LNCaP clone FGC (cell line): ENCODE results near the gene SURF1.

Experiments
- DNase-seq: peaks from one replicate; pipeline ENCODE4 v3.0.0-alpha.2; 2011; ENCODE audit warnings: low read depth
- H3K4me3 ChIP-seq: 2 replicates; pipeline ENCODE4 v1.5.1; 2011; ENCODE audit warnings: mild to moderate bottlenecking, low read depth, low read length, control low read depth
- TF ChIP-seq, protein P1 (sequence below): IDR thresholded peaks from 2 replicates; pipeline ENCODE4 v1.5.1; 2012; ENCODE audit warnings: mild to moderate bottlenecking; ENCODE audit not compliant: control insufficient read depth, insufficient read depth; ENCODE audit errors: extremely low read depth

SURF1 gene

DNA sequence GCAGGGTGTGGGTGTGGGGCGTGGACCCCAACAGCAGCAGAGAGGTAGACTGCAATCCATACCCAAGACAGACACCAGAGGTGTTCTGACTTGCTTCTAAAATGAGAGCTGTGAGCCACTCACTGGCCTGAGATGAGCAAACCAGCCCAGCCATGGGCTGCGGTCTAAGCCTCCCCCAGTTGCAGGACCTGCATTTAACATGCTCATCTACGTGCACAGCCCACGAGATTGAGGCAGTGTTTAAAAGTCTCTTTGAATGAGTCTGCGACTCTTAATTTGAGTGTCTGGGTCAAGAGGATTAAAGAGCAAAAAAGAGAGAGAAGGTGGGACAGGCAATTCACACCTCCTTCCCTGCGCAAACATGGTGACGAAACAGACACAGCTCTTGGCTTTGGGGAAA is 13.6 kb upstream of the SURF1 start:
- no peak overlapping the region for H3K4me3 ChIP-seq
- TF ChIP-seq, protein P1, sequence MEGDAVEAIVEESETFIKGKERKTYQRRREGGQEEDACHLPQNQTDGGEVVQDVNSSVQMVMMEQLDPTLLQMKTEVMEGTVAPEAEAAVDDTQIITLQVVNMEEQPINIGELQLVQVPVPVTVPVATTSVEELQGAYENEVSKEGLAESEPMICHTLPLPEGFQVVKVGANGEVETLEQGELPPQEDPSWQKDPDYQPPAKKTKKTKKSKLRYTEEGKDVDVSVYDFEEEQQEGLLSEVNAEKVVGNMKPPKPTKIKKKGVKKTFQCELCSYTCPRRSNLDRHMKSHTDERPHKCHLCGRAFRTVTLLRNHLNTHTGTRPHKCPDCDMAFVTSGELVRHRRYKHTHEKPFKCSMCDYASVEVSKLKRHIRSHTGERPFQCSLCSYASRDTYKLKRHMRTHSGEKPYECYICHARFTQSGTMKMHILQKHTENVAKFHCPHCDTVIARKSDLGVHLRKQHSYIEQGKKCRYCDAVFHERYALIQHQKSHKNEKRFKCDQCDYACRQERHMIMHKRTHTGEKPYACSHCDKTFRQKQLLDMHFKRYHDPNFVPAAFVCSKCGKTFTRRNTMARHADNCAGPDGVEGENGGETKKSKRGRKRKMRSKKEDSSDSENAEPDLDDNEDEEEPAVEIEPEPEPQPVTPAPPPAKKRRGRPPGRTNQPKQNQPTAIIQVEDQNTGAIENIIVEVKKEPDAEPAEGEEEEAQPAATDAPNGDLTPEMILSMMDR: no peak
- no peak for DNase-seq

DNA sequence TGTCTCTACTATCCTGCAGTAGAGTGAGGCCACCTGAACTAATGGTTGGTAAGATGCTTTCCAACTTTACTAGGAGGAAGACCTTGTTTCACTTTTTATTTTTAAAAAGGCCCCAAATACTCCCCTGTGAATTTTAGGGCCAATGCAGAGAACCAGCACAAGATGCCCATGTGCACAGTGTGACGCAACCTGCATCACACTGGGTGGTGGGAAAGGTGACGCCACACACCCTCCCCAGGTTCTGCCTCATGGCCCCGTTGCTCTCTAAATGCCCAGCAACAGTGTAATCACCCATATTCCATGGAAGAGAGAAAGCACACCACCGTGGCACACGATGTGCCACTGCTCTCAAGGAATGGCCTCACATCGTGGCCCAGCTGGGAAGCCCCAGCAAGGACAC is 13.1 kb upstream of the SURF1 start:
- H3K4me3 ChIP-seq: no peak overlapping the region
- no peak for DNase-seq
- TF ChIP-seq, protein P1: no peak

DNA sequence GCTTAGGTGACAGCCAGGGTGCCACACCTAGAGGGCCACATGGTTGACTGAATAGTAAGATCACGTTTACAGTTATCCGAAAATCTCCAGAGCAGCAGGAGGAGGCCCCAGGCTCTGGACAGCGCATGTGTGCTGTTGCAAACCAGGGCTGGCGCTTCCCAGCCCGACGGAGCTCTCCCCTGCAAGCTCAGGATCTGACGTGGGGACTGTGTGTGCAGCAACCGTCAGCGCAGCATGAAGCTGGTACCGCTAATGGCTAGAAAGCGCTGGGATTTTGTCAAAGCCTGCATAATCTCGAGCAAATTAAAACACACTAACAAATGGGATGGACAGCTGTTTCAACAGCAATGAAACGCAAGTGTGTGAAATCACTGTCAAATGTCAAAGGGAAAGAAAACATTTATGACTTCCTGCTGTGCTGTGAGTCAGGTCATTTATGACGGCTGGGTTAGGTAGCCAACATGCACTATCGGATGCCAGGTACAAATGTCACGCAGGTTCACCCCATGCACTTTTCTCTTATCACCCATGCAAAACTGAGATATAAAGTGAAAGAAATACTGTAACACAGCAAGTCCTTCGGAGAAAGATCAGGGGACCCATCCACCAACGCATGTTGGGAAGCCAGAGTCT is 12.1 kb upstream of the SURF1 start:
- H3K4me3 ChIP-seq: peak overlapping the region; percentile 3; the same call in 1 of the 2 replicates
- TF ChIP-seq, protein P1: no peak
- peak; percentile 57 for DNase-seq

DNA sequence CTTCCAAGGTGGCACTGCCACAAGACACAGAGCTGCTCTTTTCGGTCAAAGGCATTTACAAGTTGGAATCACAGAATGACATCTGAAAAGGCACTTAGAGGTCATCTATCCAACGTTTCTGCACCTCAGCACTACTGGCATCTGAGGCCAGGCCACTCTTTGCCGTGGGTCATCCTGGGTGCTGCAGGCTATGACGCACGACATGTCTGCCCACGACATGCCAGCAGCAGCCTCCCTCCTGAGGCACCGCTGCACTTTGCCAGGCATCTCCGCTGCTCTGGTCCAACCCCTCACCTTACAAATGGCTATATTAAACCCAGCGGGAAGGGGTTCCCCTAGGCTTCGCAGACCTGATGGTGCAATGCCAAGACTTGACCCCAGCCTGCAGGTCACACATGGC is 11.5 kb upstream of the SURF1 start:
- DNase-seq: no peak
- H3K4me3 ChIP-seq: no peak overlapping the region
- TF ChIP-seq, protein P1: no peak

DNA sequence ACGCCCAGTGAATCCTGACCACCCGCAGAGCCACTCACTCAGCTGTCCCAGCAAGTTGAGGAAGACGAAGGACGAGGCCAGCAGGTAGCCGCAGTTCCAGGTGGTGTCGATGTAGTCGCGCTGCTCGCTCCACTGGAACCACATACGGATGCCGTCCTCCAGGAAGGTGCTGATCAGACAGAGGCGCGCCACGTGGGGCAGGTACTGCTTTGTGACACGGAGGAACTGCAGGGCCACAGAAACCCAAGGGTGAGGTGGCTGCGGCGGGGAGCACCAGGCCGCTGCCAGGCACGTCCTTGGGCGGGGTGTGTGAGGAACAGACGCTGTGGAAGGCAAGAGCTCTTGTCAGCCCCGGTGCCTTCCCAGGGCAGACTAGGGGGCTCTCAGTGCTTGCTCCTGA is 10.9 kb upstream of the SURF1 start:
- H3K4me3 ChIP-seq: no peak overlapping the region
- TF ChIP-seq, protein P1: no peak
- no peak for DNase-seq

DNA sequence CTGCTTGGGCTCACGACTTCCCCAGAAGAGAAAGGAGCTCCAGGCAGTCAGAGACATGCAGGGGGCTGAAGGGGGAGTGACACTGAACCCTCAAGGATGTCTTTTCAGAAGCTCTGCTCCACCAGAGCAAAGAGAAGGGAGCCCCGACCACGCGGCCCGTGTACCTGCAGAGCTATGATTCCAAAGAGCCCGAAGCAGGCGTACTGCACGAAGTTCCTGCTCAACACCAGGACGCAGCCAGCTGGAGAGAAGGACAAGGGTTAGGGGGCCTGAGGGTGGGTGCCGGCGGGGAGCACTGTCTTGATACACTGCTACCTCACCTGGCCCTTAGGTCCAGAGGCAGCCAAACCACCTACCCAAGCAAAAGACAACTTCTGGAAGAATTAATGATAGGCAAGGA is 10.1 kb upstream of the SURF1 start:
- DNase-seq: no peak
- no peak overlapping the region for H3K4me3 ChIP-seq
- TF ChIP-seq, protein P1: no peak
